Left renal pelvis (tissue), 4 donors: Measurements from ENCODE around the gene BSDC1. TPM values are rescaled to one million over a fixed set of nuclear protein-coding genes. Genes with fewer than 3 reads are reported as not detected.

Experiments
- polyA plus RNA-seq, 4 donors: library from polyadenylated mRNA; unstranded; fragments of 120-200 nt; gene quantifications; one replicate each; pipeline ENCODE4 v1.2.1, GENCODE V29; 2013; ENCODE audit not compliant: insufficient read length in 4 of 4

BSDC1 gene
- polyA plus RNA-seq, 4 donors, result 57.3 to 65.8 (median 60.2) TPM

Other genes with a start within 250 kb of the BSDC1 start
- gene TXLNA, start 214.8 kb downstream of the BSDC1 start, polyA plus RNA-seq, result 10 to 100 TPM; 45.2 to 46.7 (median 45.2) TPM
- gene CCDC28B, start 193.8 kb downstream of the BSDC1 start, polyA plus RNA-seq, result 10 to 100 TPM; 21.1 to 29.0 (median 25.1) TPM
- 1 to 10 TPM; 5.6 to 9.8 (median 7.3) TPM for gene IQCC, start 188.8 kb downstream of the BSDC1 start, polyA plus RNA-seq
- gene DCDC2B, start 185.4 kb downstream of the BSDC1 start, polyA plus RNA-seq, result 1 to 10 TPM in 2 of 4 donors, under 1 TPM in 2; 0.34 to 2.0 (median 0.82) TPM
- gene TMEM234, start 172.1 kb downstream of the BSDC1 start, polyA plus RNA-seq, result 10 to 100 TPM; 17.1 to 30.8 (median 24.2) TPM
- 100 to 1,000 TPM; 155 to 187 (median 164) TPM for gene EIF3I, start 172.0 kb downstream of the BSDC1 start, polyA plus RNA-seq
- gene FAM167B, start 147.2 kb downstream of the BSDC1 start, polyA plus RNA-seq, result 10 to 100 TPM in 2 of 4 donors, 1 to 10 TPM in 2; 3.8 to 12.9 (median 9.8) TPM
- gene LCK, start 143.2 kb downstream of the BSDC1 start, polyA plus RNA-seq, result 1 to 10 TPM; 1.3 to 7.4 (median 4.5) TPM
- gene HDAC1, start 102.4 kb downstream of the BSDC1 start, polyA plus RNA-seq, result 100 to 1,000 TPM in 3 of 4 donors, 10 to 100 TPM in 1; 77.5 to 201 (median 189) TPM
- gene MARCKSL1, start 58.2 kb downstream of the BSDC1 start, polyA plus RNA-seq, result 100 to 1,000 TPM; 388 to 468 (median 433) TPM
- gene FAM229A, start 32.0 kb downstream of the BSDC1 start, polyA plus RNA-seq, result 10 to 100 TPM in 1 of 4 donors, 1 to 10 TPM in 3; 2.5 to 11.8 (median 4.9) TPM
- gene TSSK3, start 31.9 kb downstream of the BSDC1 start, polyA plus RNA-seq, result 1 to 10 TPM; 1.5 to 6.2 (median 2.6) TPM
- gene ZBTB8B, start 70.6 kb upstream of the BSDC1 start, polyA plus RNA-seq, result 1 to 10 TPM in 3 of 4 donors, under 1 TPM in 1; 0.34 to 2.0 (median 1.2) TPM
- gene ZBTB8A, start 145.0 kb upstream of the BSDC1 start, polyA plus RNA-seq, result 10 to 100 TPM; 16.5 to 21.8 (median 19.5) TPM